Hepatocyte (in vitro differentiated cells): Measurements from ENCODE around the gene HEXD.

Experiments
- EZH2 ChIP-seq: fragments of 200-600 bp; sonication (generic); IDR thresholded peaks from 2 replicates; pipeline ENCODE4 v1.6.1; 2016; ENCODE audit warnings: antibody characterized with exemption, mild to moderate bottlenecking, borderline replicate concordance
- TF ChIP-seq, protein P1 (sequence below): fragments of 200-600 bp; sonication (generic); IDR thresholded peaks from 2 replicates; pipeline ENCODE4 v1.5.1; 2016; ENCODE audit warnings: antibody characterized with exemption, mild to moderate bottlenecking; ENCODE audit not compliant: poor library complexity

DNA sequence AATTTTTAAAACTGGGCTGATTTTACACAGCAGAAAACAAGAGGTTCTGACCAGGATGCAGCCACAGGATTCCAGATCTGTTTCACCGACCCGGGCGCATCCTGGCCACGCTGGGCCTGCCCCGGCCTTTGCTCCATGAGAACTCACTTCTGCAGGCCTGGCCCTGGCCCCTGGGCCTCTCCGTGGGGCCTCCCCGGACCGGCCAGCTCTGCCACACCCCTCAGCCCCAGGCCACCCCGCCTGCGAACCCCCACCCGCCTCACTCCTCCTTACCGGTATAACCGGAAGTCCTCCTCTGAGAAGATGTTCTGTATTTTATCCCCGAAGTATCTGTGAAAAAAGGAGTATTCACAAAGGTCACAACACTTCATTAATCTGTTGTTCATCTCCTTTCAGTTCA lies 13.1 kb upstream of the HEXD start:
- TF ChIP-seq, protein P1, sequence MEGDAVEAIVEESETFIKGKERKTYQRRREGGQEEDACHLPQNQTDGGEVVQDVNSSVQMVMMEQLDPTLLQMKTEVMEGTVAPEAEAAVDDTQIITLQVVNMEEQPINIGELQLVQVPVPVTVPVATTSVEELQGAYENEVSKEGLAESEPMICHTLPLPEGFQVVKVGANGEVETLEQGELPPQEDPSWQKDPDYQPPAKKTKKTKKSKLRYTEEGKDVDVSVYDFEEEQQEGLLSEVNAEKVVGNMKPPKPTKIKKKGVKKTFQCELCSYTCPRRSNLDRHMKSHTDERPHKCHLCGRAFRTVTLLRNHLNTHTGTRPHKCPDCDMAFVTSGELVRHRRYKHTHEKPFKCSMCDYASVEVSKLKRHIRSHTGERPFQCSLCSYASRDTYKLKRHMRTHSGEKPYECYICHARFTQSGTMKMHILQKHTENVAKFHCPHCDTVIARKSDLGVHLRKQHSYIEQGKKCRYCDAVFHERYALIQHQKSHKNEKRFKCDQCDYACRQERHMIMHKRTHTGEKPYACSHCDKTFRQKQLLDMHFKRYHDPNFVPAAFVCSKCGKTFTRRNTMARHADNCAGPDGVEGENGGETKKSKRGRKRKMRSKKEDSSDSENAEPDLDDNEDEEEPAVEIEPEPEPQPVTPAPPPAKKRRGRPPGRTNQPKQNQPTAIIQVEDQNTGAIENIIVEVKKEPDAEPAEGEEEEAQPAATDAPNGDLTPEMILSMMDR, result no peak
- TF ChIP-seq EZH2, result no peak
